AG08395 (cell line): ENCODE data around the gene PPP2R5C.
A peak's percentile ranks its signal among the peaks of the same experiment; 100 is the strongest.

Experiments
- DNase-seq: peaks from one replicate; pipeline ENCODE4 v3.0.0; 2012; ENCODE audit warnings: mixed read lengths, low spot score

The PPP2R5C gene

GRCh38 chr14:101814934-101815333 lies 53.4 kb downstream of the PPP2R5C start:
- no peak for DNase-seq

- no peak for DNase-seq
These were observed 54.5 kb downstream of the PPP2R5C start for GRCh38 chr14:101815994-101816393.

GRCh38 chr14:101817501-101818001 lies 56.0 kb downstream of the PPP2R5C start:
- DNase-seq: no peak

- no peak for DNase-seq
These were observed 57.9 kb downstream of the PPP2R5C start for GRCh38 chr14:101819251-101819990.

GRCh38 chr14:101820283-101820798 lies 58.8 kb downstream of the PPP2R5C start:
- DNase-seq: no peak

GRCh38 chr14:101821528-101821927 lies 60.0 kb downstream of the PPP2R5C start:
- DNase-seq: no peak

- DNase-seq: no peak
These were observed 61.6 kb downstream of the PPP2R5C start for GRCh38 chr14:101823066-101823465.

GRCh38 chr14:101823511-101824120 lies 62.1 kb downstream of the PPP2R5C start:
- DNase-seq: no peak

- DNase-seq: no peak
These were observed 62.8 kb downstream of the PPP2R5C start for GRCh38 chr14:101824339-101824727.

GRCh38 chr14:101825797-101826196 lies 64.3 kb downstream of the PPP2R5C start:
- no peak for DNase-seq

GRCh38 chr14:101826351-101826750 lies 64.8 kb downstream of the PPP2R5C start:
- DNase-seq: no peak

GRCh38 chr14:101827286-101827685 lies 65.8 kb downstream of the PPP2R5C start:
- DNase-seq: no peak

GRCh38 chr14:101828046-101828445 lies 66.5 kb downstream of the PPP2R5C start:
- no peak for DNase-seq

- DNase-seq: no peak
These were observed 68.8 kb downstream of the PPP2R5C start for GRCh38 chr14:101830271-101830670.

- no peak for DNase-seq
These were observed 71.5 kb downstream of the PPP2R5C start for GRCh38 chr14:101833045-101833444.

GRCh38 chr14:101834397-101834796 lies 72.9 kb downstream of the PPP2R5C start:
- no peak for DNase-seq

GRCh38 chr14:101834800-101835547 lies 73.5 kb downstream of the PPP2R5C start:
- DNase-seq: peak; percentile 27

GRCh38 chr14:101835566-101835965 lies 74.1 kb downstream of the PPP2R5C start:
- no peak for DNase-seq

GRCh38 chr14:101836135-101836534 lies 74.6 kb downstream of the PPP2R5C start:
- DNase-seq: peak; percentile 74

- peak; percentile 19 for DNase-seq
These were observed 77.0 kb downstream of the PPP2R5C start for GRCh38 chr14:101838476-101838875.

GRCh38 chr14:101839236-101839635 lies 77.7 kb downstream of the PPP2R5C start:
- DNase-seq: no peak

GRCh38 chr14:101839661-101840060 lies 78.2 kb downstream of the PPP2R5C start:
- no peak for DNase-seq
